GM21786 (cell line): Measurements from ENCODE around the gene GSTO2.

ENCODE experiments used
- ATAC-seq: cut with Tn5 transposase; IDR thresholded peaks from one replicate; pipeline ENCODE4 v1.9.1; 2021; ENCODE audit not compliant: unreplicated experiment

GSTO2 gene

DNA sequence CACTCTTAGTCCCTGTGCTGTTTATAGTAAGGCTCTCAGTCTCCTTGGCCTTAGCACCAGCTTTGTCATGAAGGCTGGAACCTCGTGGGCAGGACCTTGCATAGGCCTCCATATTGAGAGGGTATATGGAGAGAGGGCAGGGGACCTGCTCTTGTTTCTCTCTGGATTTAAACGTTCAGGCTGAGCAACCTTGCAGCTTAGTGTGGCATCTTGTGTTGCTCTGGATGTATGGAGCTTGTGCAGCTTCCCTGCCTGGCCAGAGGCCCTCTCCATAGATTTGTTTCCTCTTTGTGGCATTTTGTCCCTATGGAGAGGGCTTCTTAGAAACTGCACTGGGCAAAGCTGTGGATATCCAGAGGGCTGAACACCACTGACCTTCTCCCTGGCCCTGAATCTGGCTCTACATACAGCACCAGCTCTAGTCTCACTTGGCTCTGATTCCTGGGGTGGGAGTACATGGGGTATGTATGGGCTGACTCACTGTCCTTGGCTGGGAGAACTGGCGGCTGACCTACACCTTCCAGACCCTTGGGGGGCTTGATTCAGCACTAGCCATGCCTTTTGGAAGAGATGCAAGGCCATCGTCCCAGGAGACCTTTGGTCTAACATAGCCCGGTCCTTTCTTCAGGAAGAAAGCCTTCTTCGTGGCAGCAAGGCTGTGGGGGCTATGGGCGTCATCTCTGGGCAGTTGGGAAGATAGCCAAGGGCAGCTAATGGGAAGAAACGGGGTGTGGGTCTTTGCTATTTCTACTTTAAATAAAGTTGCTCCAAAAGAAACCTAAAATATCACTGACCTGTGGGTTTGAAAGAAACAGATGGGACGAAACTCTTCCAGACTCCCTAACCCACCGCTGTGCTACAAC is 38.8 kb downstream of the GSTO2 start:
- ATAC-seq, result no peak

DNA sequence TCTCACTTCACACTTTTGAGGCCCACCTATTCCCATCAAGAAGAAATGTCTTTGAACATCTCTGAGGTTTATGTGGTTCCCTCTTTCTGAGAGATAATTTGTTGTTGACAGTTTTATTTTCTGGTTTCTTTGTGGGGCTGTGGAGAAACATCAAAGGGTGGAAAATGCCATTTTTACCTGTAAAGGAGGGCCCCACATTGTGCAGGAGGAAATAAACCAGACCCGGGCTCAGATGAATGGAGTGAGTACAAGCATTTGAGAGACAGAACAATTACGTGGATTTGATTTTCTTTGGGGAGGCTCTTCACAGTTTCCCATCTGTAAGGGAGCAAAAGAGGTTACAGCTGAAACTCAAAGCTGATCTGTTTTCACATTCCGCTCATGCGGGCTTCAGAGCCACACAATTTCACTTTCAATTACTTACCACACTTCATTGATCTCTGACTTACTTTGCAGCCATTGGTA is 39.5 kb downstream of the GSTO2 start:
- ATAC-seq, result peak; percentile 84

DNA sequence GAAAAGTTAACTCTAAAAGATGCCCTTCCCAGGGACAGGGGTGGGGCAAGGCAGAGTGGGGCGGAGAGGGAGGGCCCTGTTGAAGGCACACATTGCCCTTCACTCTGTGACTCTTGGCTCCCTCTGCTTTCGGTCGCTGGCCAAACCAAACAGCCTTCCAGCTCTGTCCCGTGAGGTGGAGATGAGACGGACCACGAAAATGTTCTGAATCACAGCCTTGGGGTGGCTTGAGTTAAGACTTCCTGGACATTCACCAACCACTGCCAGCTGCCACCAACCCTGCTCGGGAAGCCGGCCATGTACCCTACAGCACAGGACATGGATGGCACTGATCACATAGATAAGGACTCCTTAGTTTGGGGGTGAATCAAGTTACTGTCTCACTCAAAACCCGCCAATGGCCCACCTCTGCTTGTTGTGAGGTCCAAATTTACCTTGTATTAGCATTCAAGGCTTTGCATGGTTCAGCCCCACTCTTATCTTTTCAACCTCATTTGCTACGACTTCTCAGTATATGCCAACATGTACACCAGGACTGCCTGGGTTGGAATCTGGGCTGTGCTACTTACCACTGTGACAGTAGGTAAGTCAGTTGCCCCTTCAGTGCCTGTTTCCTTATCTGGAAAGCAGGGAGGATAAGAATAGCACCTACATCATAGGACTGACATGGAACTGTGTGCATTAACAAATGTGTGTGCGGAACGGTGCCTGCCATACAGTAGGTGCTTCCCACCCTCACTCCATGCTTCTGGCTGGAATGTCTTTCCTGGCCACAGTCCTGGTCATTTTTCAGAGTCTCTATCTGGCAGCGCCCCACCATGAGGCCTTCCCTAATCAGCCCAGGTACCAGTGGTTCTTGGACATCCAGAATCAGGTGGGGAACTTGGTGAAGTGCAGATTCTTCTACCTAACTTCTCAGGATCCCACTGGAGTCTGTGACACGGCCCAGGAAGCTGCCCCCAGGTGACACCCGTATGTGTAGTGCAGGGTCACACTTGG is 41.3 kb downstream of the GSTO2 start:
- ATAC-seq, result no peak

DNA sequence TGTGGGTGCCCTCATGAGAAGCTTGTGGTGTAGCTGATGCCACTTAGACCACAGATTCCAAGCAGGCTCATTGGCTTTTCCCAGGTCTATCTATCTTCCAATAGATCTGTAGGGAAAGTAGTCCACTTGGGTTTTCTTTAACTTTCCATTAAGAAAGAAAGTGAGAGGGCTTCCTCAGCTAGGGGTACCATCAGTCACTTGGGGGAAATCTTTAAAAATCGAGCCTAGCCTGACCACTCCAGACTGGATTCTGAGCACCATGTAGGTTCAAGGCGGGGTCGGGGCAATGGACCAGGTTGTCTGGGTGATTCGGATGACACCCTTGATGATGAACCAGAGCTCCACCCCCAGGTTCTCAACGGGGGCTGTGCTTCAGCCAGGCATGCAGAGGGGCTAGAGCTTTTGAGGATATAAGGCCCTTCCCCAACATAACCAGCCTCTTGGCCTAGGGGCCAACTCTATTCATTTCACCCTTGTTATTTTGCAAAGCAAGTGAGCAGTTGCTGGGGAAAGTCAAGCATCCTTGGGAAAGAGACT is 42.3 kb downstream of the GSTO2 start:
- ATAC-seq, result no peak

DNA sequence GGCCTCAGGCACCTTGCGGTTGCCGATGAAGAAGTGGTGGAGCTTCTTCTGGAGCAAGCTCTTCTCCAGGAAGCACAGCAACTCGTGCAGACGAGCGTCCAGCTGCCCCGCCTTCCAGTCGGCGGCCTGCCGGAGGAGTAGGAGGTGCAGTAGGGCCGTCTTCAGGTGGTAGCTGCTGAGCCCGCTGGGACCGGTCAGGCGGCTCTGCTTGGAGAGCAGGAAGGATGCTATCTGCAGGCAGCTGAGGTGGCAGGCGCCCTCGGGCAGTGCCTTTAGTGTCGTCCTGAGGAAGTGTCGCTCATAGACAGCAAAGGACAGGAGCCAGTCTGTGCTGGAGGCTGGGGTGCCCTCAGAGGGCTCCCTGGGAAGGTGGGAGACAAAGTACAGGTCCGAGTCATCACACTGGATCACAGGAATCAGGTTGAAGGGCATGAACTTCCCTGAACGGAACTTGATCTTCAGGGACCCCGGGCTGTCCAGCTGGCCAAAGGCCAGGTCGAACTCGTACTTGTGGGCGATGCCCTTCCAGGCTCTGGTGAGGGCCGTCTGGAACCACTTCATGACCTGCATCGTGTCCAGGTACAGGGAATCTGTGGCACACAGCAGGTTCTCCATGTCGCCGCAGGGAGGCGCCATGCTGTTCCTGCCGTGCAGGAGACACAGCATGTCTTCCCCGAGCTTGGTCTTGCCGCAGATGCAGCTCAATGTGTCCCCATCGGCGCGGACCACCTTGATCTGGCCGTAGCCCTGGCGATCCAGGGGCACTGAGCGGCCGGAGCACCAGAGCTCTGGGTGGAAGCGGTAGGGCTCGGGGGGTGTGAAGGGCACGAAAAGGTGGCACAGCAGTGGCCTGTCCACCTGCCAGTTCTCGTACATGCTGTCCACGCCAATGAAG is 45.9 kb downstream of the GSTO2 start:
- ATAC-seq, result no peak

DNA sequence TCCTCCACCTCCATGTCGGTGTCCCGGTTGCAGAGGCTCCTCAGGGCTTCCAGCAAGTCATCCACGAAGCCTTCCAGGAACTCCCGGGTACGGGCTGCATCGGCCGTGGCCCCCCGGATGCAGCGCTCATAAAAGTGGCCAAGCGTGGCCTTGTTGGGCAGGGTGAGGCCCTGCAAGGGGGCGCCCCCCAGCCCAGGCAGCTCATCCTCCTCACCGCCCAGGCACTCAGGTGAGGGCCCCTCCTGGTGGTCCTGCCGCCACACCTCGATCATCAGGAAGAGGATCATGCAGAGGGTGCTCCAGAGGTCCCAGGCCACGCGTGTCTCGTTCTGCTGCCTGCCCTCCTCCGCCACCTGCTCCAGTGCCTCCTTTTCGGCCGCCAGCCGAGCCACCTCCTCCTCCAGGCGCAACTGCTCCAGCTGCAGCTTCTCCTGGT is 46.5 kb downstream of the GSTO2 start:
- ATAC-seq, result no peak

DNA sequence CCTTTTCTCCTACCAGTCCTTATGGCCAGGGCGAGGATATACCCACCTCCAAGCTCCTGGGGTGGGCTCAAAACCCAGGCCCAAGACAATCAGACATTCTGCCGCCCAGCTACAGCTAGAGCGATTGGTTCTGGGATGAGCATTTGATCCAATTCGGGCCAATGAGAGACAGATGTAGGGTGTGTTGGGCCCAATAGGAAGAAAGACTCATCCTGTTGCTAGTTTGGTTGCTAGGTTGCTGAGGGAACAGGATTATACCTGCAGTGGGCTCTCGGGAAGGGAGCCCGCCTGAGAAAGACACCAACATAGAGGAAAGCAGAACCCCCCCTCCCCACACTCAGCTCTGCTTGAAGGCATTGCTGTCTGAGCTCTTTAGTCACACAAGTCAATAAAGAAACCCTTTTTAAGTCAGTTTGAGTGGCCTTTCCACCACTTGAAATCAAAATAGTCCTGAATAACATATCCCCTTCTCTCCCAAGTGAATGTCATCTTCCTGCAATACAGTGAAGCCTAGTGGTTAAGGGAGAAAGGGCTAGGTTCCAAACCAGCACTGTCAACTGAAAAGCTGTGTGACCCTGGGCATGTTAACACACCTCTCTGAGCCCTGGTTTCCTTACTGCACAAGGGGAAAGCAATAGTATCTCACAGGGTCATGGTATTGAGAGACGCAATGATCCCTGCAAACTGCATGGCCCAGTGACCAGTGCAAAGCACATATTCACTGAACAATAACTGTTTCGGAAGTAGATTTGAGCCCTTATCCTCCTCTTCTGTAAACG is 47.5 kb downstream of the GSTO2 start:
- no peak for ATAC-seq

DNA sequence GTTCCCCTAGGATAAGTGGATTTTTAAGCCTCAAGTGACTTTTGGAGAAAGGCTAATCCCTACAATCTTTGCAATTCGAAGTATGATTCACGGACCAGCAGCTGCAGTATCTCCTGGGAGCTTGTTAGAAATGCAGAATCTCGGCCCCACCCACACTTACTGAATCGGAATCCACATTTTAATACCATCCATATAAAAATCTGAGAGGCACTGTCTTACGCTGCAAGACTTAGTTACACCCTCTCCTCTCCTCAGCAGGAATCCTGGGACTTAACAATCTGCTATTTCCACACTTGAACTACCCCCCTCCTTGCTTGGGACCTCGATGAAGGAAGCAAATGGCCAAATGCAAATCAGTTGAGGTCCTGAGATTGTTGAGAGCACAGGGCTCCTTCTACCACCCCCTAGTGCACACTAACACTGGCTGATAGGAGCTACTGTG is 48.3 kb downstream of the GSTO2 start:
- ATAC-seq, result peak; percentile 18

DNA sequence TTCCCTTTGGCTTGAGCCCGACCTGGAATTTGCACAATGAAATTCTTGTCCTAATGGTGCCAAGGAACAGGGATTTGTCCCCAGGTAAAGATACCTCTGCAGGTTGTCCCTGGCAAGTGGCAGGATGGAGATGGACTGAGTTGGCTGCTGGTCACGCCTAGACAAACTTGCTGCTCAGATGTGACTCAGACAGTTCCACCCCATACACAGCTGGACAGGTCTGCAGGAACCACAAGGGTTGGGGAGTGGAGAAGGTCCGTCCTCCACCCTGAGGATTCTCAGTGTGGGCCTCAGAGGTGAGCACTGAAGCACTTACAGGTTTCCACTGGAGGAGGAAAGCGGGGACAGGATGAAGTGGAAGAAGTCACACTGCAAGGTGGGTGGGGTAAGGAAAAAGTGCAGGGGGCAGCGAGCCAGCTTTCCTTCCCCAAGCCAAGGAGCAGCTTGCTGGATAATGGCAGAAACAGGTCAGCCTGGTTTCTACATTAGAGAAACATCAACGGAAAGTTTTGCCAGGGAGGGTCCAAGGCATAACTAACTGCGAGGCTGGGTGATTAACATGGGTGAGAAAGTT is 48.8 kb downstream of the GSTO2 start:
- ATAC-seq, result peak; percentile 39

DNA sequence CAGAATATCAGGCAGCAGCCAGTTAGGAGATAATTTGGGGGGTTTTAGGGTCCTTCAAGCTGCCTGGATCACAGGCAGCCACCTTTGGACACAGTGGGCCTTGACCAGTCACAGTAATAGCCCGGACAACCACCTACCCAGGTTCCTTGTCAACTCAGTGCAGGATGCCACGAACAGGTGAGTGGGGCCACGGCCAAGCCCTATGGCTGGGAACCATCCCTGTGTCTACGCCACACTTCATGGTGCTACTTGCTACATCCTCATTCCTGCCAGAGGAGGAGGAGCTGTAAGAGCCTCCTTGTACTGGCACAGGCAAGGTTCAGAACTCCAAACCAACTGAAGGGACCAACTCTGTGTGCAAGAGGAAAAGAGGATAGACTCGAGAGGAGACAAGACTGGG is 49.3 kb downstream of the GSTO2 start:
- no peak for ATAC-seq

DNA sequence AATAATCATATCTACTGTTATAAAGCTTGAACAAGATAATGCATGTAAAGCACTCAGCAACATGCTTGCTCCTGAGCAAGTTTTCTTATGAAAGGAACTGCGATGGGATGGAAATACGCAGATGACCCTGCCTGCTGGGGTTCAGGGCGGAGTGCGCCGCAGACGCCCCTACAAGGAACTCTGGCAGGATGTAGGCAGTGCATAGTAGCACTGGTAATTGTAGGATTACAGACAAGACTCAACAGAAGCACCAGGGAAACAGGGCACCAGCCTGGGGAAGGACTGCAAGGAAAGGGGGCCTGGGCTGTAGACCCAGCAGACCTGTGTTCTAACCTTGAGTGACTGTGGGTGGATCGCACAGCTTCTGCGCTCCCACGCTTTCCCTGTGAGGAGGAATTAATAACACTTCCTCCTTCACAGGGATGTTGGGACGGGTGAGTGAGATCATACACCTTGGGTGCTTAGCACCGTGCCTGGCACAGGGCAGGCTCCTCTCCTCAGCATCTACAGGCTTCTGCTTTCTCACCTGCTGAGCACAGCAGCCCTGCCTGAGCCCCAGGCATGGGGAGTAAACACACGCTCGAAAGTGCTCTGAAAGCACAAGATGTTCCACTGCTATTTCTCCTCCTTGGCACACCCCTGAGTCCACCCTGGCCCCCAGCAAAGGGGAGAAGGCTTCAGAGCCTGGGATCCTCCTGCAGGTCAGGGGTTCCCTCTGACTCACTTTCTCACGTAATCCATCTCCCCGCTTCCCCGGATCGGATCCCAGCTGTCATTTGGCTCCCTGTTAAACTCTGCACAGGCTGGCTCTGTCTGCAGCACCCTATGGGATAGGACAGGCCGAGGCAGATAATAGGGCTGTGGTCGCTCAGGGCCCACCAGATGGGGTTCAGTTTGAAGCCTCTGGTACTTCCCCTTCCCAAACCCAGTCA is 50.1 kb downstream of the GSTO2 start:
- ATAC-seq, result no peak

DNA sequence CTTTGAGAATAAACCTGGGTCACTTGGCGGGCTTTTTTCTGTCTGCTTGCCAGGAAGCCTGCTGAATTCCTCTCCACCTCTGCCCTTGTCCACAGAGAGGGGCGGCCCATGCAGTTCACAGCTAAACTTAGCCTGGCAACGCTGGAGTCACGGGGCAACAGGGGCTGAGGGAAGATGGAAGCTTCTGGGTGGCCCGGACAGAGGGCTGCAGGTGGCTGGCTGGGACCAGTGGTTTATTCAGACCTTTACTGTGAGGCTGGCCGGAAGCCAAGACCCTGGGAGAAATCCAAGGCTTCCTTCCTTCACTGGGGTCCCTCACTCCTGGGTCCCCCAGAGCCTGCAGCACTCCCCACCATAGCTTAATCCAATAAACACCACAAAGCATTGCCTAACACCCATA is 52.2 kb downstream of the GSTO2 start:
- ATAC-seq, result no peak

DNA sequence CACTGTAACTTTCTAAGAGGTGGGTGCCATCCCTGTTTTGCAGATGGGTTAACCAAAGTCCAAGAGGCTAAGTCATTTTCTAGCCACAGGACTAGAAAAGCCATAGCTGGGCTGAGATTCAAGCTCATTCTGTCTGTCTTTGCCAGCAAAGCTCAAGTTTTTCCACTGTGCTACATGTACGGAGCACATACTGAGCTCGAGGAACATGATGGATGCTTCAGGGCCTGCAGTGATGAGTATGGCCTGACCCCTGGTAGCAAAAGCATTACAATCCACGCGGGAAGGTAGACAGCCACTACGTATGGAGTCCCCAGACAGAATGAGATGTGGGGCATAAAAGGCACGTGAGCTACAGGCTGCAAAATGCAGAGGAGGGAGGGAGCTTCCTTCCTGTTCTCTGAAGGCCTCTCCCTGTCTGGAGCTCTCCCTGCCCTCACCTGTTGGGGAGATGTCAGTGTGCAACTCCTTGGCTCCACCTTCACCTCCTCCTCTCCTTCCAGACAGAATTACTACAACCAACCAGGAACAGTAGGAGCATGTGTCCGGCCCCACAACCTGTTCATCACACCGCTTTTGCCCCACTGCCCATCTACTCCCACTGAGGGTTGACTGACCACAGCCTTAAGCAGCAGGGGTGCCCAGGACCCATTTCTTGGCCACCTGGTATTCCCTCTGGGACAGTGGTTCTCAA is 52.9 kb downstream of the GSTO2 start:
- no peak for ATAC-seq

DNA sequence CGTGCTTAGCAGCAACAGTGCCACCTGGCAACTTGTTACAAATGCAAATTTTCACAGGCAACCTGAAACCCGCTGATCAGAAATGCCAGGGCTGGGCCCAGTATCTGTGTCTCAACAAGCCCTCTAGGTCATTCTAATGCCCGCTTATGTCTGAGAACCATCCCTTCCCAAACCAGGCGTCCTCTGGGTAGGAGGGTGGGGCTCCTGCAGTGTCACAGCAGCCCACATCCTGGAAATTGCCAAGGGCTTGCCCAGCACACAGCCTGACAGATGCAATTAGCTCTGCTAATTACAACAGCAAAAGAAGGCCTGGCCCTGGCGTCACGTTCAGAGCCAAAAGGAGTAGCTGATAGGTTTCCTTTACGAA is 53.4 kb downstream of the GSTO2 start:
- peak; percentile 48 for ATAC-seq

DNA sequence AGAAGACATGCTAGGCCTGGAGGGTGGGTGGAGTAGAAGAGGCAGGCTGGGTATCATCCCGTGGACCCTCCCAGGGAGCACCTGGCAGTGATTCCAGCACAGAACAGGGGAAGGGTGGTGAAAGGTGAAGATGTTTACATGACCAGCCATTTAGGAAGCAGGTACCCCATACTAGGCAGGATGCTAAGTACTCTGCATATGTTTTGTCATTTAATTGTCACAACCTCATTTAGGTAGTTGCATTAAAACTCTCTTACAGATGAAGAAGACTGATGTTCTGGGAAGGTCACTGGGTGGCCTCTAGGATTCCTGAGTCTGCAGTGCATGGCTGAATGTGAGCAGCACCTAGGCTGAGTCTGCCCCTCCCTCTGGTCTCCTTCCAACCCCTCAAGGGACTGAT is 54.1 kb downstream of the GSTO2 start:
- ATAC-seq, result no peak

DNA sequence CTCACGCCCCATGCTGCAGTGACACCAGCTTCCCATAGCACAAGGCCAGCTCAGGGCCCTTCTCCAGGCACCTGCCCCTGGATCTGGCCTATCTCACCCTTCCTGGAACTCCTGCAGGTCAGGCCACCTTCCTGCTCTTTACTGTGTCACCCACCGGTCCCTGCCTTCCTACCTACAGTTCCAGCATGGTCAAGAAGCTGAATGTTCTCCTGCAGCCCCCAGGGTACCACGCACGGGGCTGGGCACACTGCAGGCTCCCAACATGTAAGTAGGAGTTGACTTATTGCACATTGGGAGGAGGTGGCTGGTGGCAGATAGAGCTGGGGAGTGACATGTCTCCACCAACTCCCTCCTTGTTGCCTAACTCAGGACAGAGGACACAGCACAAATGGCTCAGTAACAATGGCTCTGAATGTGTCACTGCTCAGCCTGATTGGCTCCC is 54.8 kb downstream of the GSTO2 start:
- no peak for ATAC-seq

DNA sequence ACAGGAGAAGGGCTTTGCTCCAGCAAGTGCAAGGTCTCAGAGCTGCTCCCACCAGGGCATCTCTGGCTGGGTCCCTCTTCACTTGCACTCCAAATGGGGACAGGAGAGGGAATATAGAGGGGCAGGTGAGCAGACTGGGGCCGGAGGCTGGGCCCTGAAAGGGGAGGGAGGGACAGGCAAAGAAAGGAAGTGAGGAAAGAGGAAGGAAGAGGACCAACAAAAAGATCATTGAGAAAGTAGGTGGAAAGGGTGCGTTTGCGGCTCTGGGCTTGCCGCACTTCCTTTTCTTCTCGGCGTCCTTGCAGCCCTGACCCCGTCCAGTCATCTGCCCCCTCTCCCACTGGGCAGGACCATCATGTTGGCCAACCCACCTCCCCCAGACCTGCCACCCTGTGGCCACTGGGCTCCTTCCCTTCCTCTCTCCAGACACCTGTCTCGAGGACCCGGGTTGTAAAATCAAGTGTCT is 55.3 kb downstream of the GSTO2 start:
- ATAC-seq, result no peak
